ENCODE results near the gene CARD14. TPM values are rescaled to one million over a fixed set of nuclear protein-coding genes. Genes with fewer than 3 reads are reported as not detected.
A peak's percentile ranks its signal among the peaks of the same experiment; 100 is the strongest.
"Not testable (repeated sequence)": the region's sequence is repeated elsewhere in the genome, so short reads cannot be mapped to it uniquely, and the experiment has no call there.

CARD14 gene
- total RNA-seq, 1 experiment from 2014 or later, result 0.24 TPM

DNA sequence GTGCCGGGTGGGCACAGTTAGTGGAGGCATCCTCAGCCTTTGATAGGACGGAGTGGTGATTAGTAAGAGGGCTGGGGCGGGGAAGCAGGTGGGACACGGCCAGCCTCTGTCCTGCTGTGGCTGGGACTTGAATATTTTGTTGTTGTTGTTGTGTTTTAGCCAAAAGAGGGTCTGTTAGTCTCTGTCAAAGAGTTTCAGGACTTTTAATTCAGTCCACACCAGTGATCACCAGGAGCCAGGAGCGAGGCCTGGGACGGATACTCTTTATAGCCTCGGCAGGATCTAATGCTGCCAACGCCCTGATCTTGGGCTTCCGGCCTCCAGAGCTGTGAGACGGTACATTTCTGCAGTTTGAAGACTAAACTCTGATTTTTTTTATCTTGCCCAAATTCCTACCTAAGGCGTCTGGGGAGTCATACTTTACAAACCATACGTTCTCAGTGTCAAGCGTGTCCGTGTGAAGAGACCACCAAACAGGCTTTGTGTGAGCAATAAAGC, 87.9 kb downstream of the CARD14 start:
- Histone ChIP-seq H3K79me1 (ENCODE audit: insufficient read depth, low read depth, low read length, poor library complexity, severe bottlenecking) (no peaks in the 10 kb centered on the region), H3K23ac (ENCODE audit: insufficient read length, low read depth, low read length) (no peak overlapping the region), H2AFZ (ENCODE audit: low read length) (no peak overlapping the region), H3K14ac (ENCODE audit: insufficient read depth, low read length) (no peak overlapping the region), H3K27me3 (ENCODE audit: insufficient read depth, low read length) (no peaks in the 10 kb centered on the region), H3K18ac (ENCODE audit: insufficient read length, low read depth, low read length) (no peak overlapping the region), H3K9ac (ENCODE audit: extremely low read depth, insufficient read length, low read length) (no peak overlapping the region), H4K91ac (ENCODE audit: insufficient read length, low read depth, low read length) (no peak overlapping the region), H2BK12ac (ENCODE audit: insufficient read length, low read depth, low read length) (no peak overlapping the region), H3K23me2 (ENCODE audit: insufficient read length, low read depth, low read length, poor library complexity, severe bottlenecking) (no peaks in the 10 kb centered on the region), H3K56ac (ENCODE audit: insufficient read length, low read depth, low read length) (no peak overlapping the region), H2BK15ac (ENCODE audit: low read depth, low read length) (no peak overlapping the region), H3K9me3 (ENCODE audit: control insufficient read depth, low read depth, low read length) (no peaks in the 10 kb centered on the region), H4K20me1 (ENCODE audit: control insufficient read depth, insufficient read depth, insufficient read length) (no peaks in the 10 kb centered on the region), H3K4me1 (ENCODE audit: insufficient read depth, low read length) (peaks cover 10% of the 10 kb centered on the region; the same call in 1 of the 2 replicates), H4K5ac (ENCODE audit: insufficient read length, low read depth, low read length) (no peak overlapping the region), H2BK5ac (ENCODE audit: insufficient read length, low read length) (no peak overlapping the region), H2AK5ac (ENCODE audit: insufficient read length, low read length) (no peak overlapping the region), H3T11ph (ENCODE audit: low read length) (no peak overlapping the region), H2BK20ac (ENCODE audit: low read depth, low read length, poor library complexity, severe bottlenecking) (no peak overlapping the region), H3K27ac (ENCODE audit: insufficient read length, low read depth, low read length) (no peak overlapping the region), H3K4ac (ENCODE audit: low read depth, low read length) (no peak overlapping the region), H3K4me2 (ENCODE audit: insufficient read depth, insufficient read length, low read length) (no peak overlapping the region), H2BK120ac (ENCODE audit: low read depth, low read length, poor library complexity, severe bottlenecking) (no peak overlapping the region), H3K79me2 (ENCODE audit: insufficient read depth, low read length) (no peaks in the 10 kb centered on the region), H4K8ac (replicated peaks; ENCODE audit: insufficient read length, low read depth, low read length) (no peak overlapping the region)
- H3K9me3 Mint-ChIP-seq, result no peaks in the 10 kb centered on the region; a peak in 1 of 5 replicates
- no CpG with 5 or more reads among the region's 14 CpGs for WGBS (ENCODE audit: extremely low coverage, insufficient read length, low lambda C conversion rate)
- H3K36me3 Mint-ChIP-seq (ENCODE audit: insufficient read depth in 1 of 3, low read depth in 3 of 3), result peaks cover 0 to 5% (median 0%) of the 10 kb centered on the region in 3 experiments; a peak in 2 of 7 replicates
- DNase-seq, result peak; percentile 61
- TF ChIP-seq, protein P1, sequence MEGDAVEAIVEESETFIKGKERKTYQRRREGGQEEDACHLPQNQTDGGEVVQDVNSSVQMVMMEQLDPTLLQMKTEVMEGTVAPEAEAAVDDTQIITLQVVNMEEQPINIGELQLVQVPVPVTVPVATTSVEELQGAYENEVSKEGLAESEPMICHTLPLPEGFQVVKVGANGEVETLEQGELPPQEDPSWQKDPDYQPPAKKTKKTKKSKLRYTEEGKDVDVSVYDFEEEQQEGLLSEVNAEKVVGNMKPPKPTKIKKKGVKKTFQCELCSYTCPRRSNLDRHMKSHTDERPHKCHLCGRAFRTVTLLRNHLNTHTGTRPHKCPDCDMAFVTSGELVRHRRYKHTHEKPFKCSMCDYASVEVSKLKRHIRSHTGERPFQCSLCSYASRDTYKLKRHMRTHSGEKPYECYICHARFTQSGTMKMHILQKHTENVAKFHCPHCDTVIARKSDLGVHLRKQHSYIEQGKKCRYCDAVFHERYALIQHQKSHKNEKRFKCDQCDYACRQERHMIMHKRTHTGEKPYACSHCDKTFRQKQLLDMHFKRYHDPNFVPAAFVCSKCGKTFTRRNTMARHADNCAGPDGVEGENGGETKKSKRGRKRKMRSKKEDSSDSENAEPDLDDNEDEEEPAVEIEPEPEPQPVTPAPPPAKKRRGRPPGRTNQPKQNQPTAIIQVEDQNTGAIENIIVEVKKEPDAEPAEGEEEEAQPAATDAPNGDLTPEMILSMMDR (conservative IDR thresholded peaks at IDR 0.05), result no peak
- no peaks in the 10 kb centered on the region for H3K27me3 Mint-ChIP-seq (ENCODE audit: low read depth)
- H3K4me1 Mint-ChIP-seq, result peaks cover 33 to 40% of the 10 kb centered on the region in 2 experiments
- peak overlapping the region in 1 of 2 experiments; percentile 55; a peak in 3 of 5 replicates for H3K4me3 Mint-ChIP-seq
- peak overlapping the region; percentile 69 to 98 (median 96) for H3K27ac Mint-ChIP-seq

DNA sequence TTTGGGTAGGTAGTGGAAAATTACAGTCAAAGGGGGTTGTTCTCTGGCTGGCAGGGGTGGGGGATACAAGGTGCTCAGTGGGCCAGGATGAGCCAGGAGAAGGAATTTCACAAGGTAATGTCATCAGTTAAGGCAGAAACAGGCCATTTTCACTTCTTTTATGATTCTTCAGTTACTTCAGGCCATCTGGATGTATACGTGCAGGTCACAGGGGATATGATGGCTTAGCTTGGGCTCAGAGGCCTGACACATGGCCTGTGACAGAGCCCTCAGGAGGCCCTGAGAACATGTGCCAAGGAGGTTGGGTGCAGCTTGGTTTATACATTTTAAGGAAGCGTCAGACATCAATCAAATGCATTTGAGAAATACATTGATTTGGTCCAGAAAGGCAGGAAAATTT, 88.5 kb downstream of the CARD14 start:
- not testable (repeated sequence) for H3K9me3 ChIP-seq (ENCODE audit: control insufficient read depth, low read depth, low read length); H3K79me1 ChIP-seq (ENCODE audit: insufficient read depth, low read depth, low read length, poor library complexity, severe bottlenecking); H2BK120ac ChIP-seq (ENCODE audit: low read depth, low read length, poor library complexity, severe bottlenecking); H2BK20ac ChIP-seq (ENCODE audit: low read depth, low read length, poor library complexity, severe bottlenecking); H3K4ac ChIP-seq (ENCODE audit: low read depth, low read length); H4K5ac ChIP-seq (ENCODE audit: insufficient read length, low read depth, low read length); H2AFZ ChIP-seq (ENCODE audit: low read length); H4K8ac ChIP-seq (replicated peaks; ENCODE audit: insufficient read length, low read depth, low read length); H2BK12ac ChIP-seq (ENCODE audit: insufficient read length, low read depth, low read length); H2BK5ac ChIP-seq (ENCODE audit: insufficient read length, low read length); H3K36me3 Mint-ChIP-seq (ENCODE audit: insufficient read depth in 1 of 3, low read depth in 3 of 3); H3K56ac ChIP-seq (ENCODE audit: insufficient read length, low read depth, low read length); H4K91ac ChIP-seq (ENCODE audit: insufficient read length, low read depth, low read length); H3K14ac ChIP-seq (ENCODE audit: insufficient read depth, low read length); H3K27ac ChIP-seq (ENCODE audit: insufficient read length, low read depth, low read length); H3K27me3 ChIP-seq (ENCODE audit: insufficient read depth, low read length); H3K23me2 ChIP-seq (ENCODE audit: insufficient read length, low read depth, low read length, poor library complexity, severe bottlenecking); H3K27me3 Mint-ChIP-seq (ENCODE audit: low read depth); H4K20me1 ChIP-seq (ENCODE audit: control insufficient read depth, insufficient read depth, insufficient read length); H3K79me2 ChIP-seq (ENCODE audit: insufficient read depth, low read length); H3K9me3 Mint-ChIP-seq; H3K9ac ChIP-seq (ENCODE audit: extremely low read depth, insufficient read length, low read length); H3K23ac ChIP-seq (ENCODE audit: insufficient read length, low read depth, low read length); H2BK15ac ChIP-seq (ENCODE audit: low read depth, low read length); DNase-seq; H3K18ac ChIP-seq (ENCODE audit: insufficient read length, low read depth, low read length); H2AK5ac ChIP-seq (ENCODE audit: insufficient read length, low read length); H3T11ph ChIP-seq (ENCODE audit: low read length); H3K4me2 ChIP-seq (ENCODE audit: insufficient read depth, insufficient read length, low read length)
- no CpG with 5 or more reads among the region's 2 CpGs for WGBS (ENCODE audit: extremely low coverage, insufficient read length, low lambda C conversion rate)
- Mint-ChIP-seq H3K4me3 (peak overlapping the region; percentile 9 to 55; a peak in 4 of 5 replicates), H3K27ac (peak overlapping the region; percentile 69 to 98 (median 96); a peak in 6 of 7 replicates), H3K4me1 (peaks cover 34 to 43% of the 10 kb centered on the region in 2 experiments)
- peaks cover 11% of the 10 kb centered on the region; the same call in 1 of the 2 replicates for H3K4me1 ChIP-seq (ENCODE audit: insufficient read depth, low read length)
